Prostate gland (tissue), 2 donors: ENCODE results near the gene COMMD1.

ENCODE experiments used
- POLR2A ChIP-seq: fragments of 450-650 bp; IDR thresholded peaks from one replicate; pipeline ENCODE4 v1.6.1; 2016; ENCODE audit warnings: antibody characterized with exemption, mild to moderate bottlenecking
- POLR2AphosphoS5 ChIP-seq: sonication (generic); formaldehyde crosslinking; IDR thresholded peaks from one replicate; pipeline ENCODE4 v1.6.1; 2017; ENCODE audit warnings: antibody characterized with exemption
- TF ChIP-seq, protein P1 (sequence below), 4 experiments: fragments of 200-600 bp in 2 of 4; fragments of 450-650 bp in 2 of 4; sonication (generic) in 2 of 4; IDR thresholded peaks; 1 replicate in 3 of 4; 2 replicates in 1 of 4; pipeline ENCODE4 v1.5.1; 2016 to 2019; ENCODE audit warnings: antibody characterized with exemption in 4 of 4, mild to moderate bottlenecking in 2 of 4, moderate library complexity in 2 of 4

DNA sequence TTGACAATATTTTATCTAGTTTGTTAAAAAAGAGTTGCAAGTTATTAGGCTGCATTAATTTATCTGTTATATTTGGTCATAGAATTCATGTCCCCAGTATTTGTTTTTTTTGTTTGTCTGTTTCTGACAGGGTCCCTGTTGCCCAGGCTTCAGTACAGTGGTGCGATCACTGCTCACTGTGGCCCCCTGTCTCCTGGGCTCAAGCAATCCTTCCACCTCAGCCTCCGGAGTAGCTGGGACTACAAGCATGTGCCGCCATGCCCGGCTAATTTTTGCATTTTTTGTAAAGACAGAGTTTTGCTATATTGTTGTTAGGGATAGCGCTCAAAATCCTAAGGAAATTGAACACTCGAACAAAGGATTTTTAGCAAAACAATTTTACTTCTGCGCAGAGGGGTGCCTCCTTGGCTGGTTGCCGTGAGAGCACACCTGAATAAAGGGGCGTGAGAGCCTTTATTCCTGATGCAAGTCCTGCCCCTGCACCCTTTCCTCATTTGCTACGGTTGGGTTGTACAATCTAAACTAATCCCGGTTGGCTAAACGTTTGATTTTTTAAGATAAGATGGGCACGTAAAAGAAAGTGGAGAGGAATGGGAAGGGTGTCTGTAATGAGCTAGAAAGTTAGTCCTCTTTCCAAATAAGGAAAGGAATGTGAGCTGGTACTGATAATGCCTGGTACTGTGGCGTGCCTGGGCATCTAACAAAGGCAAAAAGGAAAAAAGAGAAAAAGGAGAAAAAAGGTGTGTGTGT is 65.5 kb downstream of the COMMD1 start:
- TF ChIP-seq, protein P1, sequence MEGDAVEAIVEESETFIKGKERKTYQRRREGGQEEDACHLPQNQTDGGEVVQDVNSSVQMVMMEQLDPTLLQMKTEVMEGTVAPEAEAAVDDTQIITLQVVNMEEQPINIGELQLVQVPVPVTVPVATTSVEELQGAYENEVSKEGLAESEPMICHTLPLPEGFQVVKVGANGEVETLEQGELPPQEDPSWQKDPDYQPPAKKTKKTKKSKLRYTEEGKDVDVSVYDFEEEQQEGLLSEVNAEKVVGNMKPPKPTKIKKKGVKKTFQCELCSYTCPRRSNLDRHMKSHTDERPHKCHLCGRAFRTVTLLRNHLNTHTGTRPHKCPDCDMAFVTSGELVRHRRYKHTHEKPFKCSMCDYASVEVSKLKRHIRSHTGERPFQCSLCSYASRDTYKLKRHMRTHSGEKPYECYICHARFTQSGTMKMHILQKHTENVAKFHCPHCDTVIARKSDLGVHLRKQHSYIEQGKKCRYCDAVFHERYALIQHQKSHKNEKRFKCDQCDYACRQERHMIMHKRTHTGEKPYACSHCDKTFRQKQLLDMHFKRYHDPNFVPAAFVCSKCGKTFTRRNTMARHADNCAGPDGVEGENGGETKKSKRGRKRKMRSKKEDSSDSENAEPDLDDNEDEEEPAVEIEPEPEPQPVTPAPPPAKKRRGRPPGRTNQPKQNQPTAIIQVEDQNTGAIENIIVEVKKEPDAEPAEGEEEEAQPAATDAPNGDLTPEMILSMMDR (IDR thresholded peaks at IDR 0.05): peak in 1 of 4 experiments; percentile 27
- TF ChIP-seq POLR2AphosphoS5 (peak; percentile 35), POLR2A (no peak)
